Daoy (cell line): ENCODE data around the gene SPRN. TPM values are rescaled to one million over a fixed set of nuclear protein-coding genes. Genes with fewer than 3 reads are reported as not detected.
"Not testable (repeated sequence)": the region's sequence is repeated elsewhere in the genome, so short reads cannot be mapped to it uniquely, and the experiment has no call there.

Experiments
- DNase-seq: peaks from one replicate; pipeline ENCODE4 v3.0.0-alpha.2; 2015; ENCODE audit warnings: low read depth
- total RNA-seq: library from RNA; depleted of rRNA; stranded (reverse); fragments of >200 nt; shearing (Covaris generic); gene quantifications from 2 replicates; pipeline ENCODE4 v1.2.3, GENCODE V29; 2014

Gene SPRN
- total RNA-seq, 1 experiment from 2014 or later: not detected

- DNase-seq: no peak
Measured at GRCh38 chr10:133456041-133456951, 31.9 kb upstream of the SPRN start.

- DNase-seq: no peak
Measured at GRCh38 chr10:133455611-133456031, 31.2 kb upstream of the SPRN start.

DNA sequence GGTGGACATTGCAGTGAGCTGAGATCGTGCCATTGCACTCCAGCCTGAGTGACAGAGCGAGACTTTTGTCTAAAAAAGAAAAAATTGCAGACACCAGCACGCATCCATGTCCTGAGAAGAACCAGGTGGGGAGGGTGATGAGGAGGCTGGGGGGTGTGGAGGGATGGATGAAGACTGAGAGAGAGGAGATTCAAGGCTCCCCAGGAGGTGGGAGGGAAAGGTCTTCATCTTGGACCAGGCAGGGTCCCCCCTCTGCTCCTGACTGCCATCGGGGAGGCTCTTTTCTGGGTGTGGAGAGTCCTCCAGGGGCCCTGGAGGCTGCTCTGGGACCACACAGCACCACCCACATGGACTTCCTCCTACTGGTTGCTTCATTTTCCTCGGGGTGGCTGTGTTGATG, 30.8 kb upstream of the SPRN start:
- DNase-seq: no peak

DNA sequence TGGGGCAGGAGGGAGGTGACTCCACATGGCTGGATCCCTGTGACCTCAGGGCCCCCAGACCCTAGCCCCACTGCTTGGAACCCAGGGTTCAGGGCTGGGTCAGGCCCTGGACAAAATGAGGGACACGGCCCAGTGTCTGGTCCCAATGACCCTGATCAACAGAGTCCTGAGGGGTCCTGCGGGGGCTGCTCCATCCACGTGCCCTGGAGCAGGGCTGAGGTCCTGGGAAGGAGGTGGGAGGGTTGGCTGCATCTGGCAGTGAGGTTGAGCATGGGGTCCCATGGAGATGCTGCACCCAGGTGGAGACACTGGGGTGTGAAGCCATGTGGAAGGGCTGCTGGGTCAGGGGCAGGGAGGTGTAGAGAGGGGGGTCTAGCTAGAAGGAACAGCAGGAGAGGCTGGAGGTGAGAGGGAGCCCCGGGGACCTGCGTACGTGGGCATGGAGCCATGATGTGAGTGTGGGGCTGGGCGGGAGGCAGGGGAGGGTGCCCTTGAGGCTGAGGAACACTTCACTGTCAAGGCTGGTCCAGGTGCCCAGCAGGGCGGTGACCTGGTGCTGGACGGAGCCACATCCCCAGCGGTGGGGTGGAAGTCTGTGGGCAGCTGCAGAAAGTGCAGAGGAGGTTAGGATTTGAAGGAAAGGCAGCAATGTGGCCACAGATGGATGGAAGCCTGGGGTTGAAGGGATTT, 29.9 kb upstream of the SPRN start:
- no peak for DNase-seq

- no peak for DNase-seq
Measured at GRCh38 chr10:133453516-133454203, 29.2 kb upstream of the SPRN start, which contains the start of gene SCART1. Gene SCART1, plus strand, starts transcription at chr10:133453945. Its CDS starts 53 bp downstream, at chr10:133453998.

GRCh38 chr10:133452453-133452852, 28.0 kb upstream of the SPRN start:
- DNase-seq: no peak

- DNase-seq: no peak
Measured at GRCh38 chr10:133451346-133451745, 26.9 kb upstream of the SPRN start.

- DNase-seq: no peak
Measured at GRCh38 chr10:133448120-133448519, 23.7 kb upstream of the SPRN start.

- DNase-seq: no peak
Measured at GRCh38 chr10:133446979-133447378, 22.6 kb upstream of the SPRN start.

DNA sequence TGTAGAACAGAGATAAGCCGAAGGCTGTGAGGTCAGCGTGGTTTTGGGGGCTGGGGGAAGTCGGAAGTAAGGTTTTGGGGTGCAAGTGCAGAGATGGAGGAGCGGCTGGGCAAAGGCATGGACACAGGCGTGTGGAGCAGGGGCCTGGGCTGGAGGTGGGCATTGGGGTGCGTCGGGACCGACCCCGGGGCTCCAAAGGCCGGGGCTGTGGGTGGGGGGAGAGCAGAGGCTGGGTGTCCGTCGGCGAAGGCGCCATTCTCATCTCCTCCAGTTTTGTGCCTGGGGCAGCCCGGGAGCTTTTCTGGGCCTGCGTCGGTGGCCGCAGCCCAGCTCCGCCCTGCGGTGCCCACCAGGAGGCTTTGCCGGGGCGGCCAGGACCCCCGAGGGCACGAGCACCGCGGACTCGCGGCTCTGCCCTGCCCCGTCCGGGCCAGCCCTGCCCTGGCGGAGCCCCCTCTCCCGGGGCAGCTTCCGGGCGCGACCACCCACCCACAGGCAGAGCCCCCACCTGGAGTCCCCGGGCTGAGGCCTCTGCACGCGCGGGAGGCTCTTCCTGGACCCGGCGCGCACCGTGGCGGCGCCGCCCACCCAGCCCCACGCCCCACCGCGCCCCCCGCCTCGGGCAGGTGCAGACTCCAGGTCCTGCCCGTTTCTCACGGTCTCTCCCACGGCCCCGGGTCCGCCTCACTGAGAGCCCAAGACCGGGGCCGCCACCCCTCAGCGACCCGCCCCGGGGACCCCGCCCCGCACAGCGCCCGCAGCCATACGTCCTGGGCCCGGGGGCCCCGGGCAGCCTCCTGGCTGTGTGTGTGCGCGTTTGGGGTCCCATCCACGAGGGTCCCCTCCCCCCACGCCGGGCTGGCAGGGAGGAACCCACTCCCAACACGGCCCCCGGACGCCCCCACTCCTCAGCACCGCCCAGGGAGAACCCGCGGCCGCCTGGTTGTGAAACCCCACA, 21.6 kb upstream of the SPRN start:
- DNase-seq: no peak

DNA sequence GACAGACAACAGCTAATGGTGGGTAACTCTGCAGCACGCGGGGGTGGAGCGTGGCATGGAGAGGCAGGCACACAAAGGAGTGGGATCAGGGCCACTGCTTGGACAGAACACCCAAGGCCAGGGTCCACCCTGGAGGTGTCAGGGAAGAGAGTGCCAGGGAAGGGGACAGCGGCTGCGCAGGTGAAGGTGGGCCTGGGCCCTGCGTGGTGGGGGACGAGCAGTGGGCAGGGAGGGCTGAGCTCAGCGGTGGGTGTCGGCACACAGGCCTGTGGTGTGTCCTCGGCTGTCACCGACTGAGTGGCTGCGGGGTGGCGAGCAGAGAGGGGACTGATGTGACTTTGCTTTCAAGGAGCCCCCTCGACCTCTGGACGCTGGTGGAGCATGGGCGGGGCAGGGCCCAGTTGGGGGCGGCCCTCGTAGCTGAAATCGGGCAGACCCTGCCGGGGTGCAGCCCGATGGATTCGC, 20.9 kb upstream of the SPRN start:
- DNase-seq: no peak

DNA sequence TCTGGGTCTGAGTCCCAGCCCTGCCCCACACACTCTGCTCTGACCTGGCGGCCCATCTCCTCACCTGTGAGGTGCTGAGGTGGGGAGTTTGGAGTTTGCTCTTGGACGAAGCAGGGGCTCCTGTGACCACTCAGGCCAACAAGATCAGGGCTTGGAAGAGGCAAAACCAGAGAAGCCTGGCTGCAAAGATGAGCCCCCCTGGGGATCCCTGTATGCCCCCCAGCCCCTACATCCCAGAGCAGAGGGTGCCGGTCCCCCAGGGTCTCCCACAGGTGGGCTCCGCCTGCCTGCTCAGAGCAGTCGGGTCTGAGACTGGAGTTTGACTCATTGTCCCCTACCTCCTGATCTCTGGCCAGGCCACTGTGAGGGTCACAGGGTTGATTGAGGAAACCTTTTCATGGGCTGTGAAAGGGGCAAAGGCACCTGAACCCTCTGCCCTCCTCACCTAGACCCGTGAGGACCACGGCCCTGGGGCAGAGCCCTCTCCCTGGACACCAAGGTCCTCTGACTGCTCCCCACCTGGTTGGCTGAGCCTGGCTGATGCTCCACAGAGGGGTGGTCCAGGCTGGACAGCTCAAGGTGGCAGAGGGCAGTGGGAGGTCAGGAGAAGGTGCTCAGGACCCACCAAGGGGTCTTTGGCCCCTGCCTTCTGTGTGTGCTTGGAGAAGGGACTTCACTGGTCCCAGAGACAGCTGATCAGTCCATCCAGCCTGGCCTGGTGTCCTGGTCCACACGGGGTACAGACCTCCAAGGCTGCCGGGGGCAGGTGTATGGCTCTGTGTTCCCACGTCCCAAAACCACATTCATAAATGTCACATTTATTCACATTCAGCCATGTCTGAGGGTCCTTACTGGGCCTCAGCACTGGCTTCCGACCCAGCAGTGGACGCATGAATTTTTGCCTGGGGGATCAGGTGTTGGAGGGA, 20.2 kb upstream of the SPRN start:
- DNase-seq: no peak

GRCh38 chr10:133442967-133443924, 18.8 kb upstream of the SPRN start:
- no peak for DNase-seq

- DNase-seq: peak; percentile 21
Measured at GRCh38 chr10:133442191-133442966, 18.0 kb upstream of the SPRN start.

DNA sequence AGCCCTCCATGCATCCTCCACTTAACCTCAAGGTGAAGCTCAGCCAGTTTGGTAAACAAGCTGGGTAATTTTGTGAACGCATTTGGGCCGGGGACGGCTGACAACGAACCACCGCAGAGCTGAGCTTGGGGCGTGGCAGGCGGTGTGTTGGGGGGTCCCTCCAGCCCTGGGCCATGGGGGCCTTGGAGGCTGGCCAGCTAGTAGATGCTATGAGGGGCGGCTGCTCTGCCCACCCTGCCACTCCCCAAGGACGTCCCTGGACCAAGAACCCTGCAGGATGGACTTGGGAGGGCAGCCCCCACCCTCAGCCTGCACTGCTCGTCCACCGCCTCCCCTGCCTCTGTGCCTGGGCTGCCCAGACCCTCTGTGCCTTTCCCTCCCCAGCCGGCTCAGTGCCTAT, 17.4 kb upstream of the SPRN start:
- DNase-seq: no peak

GRCh38 chr10:133441356-133441755, 16.9 kb upstream of the SPRN start:
- not testable (repeated sequence) for DNase-seq

DNA sequence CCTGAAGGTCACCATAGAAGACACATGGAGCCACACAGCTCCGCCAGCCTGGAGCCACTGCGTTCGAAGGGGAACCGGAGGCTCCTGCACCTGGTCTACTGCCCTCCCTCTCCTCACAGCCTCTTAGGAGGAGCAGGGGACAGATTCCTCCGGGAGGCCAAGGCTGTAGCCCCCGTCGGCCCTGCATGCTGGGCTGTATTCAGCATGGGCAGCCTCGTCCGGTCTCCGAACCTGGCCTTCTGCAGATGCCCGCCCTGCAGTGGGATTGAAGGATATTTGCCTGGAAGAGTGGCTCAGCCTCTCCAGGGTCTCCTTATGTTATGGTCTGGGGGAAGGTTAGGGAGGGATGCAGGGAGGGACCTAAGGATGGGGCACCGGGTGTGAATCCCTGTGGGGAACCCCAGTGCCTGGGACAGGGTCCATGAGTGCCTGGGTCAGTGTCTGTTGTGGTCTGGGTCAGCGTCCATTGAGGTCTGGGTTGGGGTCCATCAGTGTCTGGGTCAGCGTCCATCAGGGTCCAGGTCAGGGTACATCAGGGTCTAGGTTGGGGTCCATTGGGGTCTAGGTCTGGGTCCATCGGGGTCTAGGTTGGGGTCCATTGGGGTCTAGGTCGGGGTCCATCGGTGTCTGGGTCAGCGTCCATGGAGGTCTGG, 16.3 kb upstream of the SPRN start:
- DNase-seq: no peak
